ENCODE data around the gene DDX27. TPM values are rescaled to one million over a fixed set of nuclear protein-coding genes. Genes with fewer than 3 reads are reported as not detected.

Gene DDX27
- total and polyA plus RNA-seq, 2 of the 8 experiments (the other 6 are each of a cell fraction or from before 2014, with no cell fraction given) = 42.7 to 51.0 TPM

DNA sequence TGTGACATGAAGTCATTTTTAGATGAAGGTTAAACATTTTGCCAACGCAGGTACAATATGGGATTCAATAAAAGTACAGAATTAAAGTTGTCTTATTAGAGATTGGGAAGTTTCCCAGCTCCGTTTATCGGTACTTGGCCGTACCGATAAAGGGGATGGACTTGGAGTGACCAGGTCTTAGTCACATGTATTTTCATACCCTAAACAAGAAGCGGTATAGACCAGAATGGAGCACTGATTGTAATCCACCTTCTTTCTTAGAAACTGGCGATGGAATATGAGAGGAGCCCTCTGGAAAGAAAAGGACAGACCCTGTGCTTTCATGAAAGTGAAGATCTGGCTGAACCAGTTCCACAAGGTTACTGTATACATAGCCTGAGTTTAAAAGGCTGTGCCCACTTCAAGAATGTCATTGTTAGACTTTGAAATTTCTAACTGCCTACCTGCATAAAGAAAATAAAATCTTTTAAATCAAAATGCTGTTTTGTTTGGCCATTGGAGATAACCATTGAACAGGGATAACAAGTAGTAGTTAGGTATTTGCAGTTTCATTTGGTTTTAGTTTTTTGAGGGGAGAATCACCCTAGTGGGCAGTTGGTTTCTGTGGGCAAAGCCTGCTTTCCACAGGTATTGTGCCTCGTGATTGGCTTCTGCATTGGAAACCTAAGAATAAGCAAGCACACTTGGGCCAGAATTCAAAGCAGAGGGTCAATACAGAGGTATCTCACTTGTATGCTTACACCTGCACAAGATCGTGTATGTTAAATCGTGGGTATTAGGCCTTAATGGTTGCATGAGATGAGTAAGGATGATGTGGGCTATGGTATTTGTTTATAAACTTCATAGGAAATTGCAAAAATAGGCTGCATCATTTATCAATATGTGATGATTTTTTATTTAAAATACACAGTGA lies 69.8 kb downstream of the DDX27 start:
- Histone ChIP-seq H2BK120ac (replicated peaks; ENCODE audit: low read depth, low read length) (no peak overlapping the region), H4K5ac (ENCODE audit: insufficient read length, low read depth, low read length) (no peak overlapping the region), H2BK15ac (ENCODE audit: low read length) (no peak overlapping the region), H2BK20ac (ENCODE audit: low read length) (no peak overlapping the region), H2AK5ac (ENCODE audit: low read depth, low read length) (no peak overlapping the region), H2BK5ac (ENCODE audit: low read depth, low read length) (no peak overlapping the region), H3K14ac (ENCODE audit: insufficient read length) (no peak overlapping the region), H4K91ac (replicated peaks; ENCODE audit: insufficient read length, low read length) (no peak overlapping the region), H3K4ac (replicated peaks; ENCODE audit: insufficient read length, low read depth, low read length) (no peak overlapping the region), H3K18ac (ENCODE audit: extremely low read depth, low read length) (no peak overlapping the region), H3K23me2 (ENCODE audit: low read depth, low read length) (0 out of 2 replicates have a peak, but pooled peaks cover 2% of the 10 kb centered on the region), H3K9me3 (ENCODE audit: insufficient read depth in 2 of 2, low read depth in 1 of 2, low read length in 1 of 2) (no peaks in the 10 kb centered on the region), H3K4me3 (ENCODE audit: extremely low read depth in 1 of 4, insufficient read depth in 2 of 4, low read depth in 3 of 4, low read length in 4 of 4) (no peak overlapping the region), H2BK12ac (ENCODE audit: low read depth, low read length) (no peak overlapping the region), H3K4me1 (replicated peaks in 1 of 4; ENCODE audit: control insufficient read depth in 3 of 4, insufficient read depth in 4 of 4, low read length in 3 of 4) (peaks cover 2 to 15% (median 4%) of the 10 kb centered on the region in 4 experiments; a peak in 5 of 7 replicates), H4K20me1 (replicated peaks in 1 of 2; ENCODE audit: control insufficient read depth in 1 of 2, insufficient read depth in 2 of 2, low read length in 2 of 2) (peaks cover 25 to 30% of the 10 kb centered on the region in 2 experiments), H3K79me2 (ENCODE audit: control insufficient read depth in 1 of 2, insufficient read depth in 2 of 2, low read length in 2 of 2) (peaks cover 10 to 41% of the 10 kb centered on the region in 2 experiments), H3K27me3 (replicated peaks in 1 of 4; ENCODE audit: control insufficient read depth in 3 of 4, extremely low read depth in 1 of 4, insufficient read depth in 3 of 4, low read length in 3 of 4) (no peaks in the 10 kb centered on the region), H2AFZ (ENCODE audit: low read length) (no peak overlapping the region), H3K27ac (ENCODE audit: low read depth, low read length) (peak overlapping the region; percentile 50), H3K79me1 (ENCODE audit: low read depth, low read length) (no peaks in the 10 kb centered on the region; the same call in 1 of the 2 replicates), H3K36me3 (ENCODE audit: control insufficient read depth in 2 of 4, insufficient read depth in 4 of 4, low read length in 3 of 4) (peaks cover 44 to 75% (median 61%) of the 10 kb centered on the region in 4 experiments), H3K23ac (ENCODE audit: insufficient read length) (no peak overlapping the region), H3K56ac (replicated peaks; ENCODE audit: insufficient read length, low read depth, low read length) (no peak overlapping the region), H3K9ac (replicated peaks in 1 of 4; ENCODE audit: extremely low read depth in 1 of 4, low read depth in 3 of 4, low read length in 3 of 4) (no peak overlapping the region), H4K8ac (ENCODE audit: extremely low read depth, insufficient read depth, low read length) (no peak overlapping the region), H3K4me2 (ENCODE audit: insufficient read depth in 1 of 2, low read depth in 2 of 2, low read length in 2 of 2) (no peak overlapping the region)
- no peak for FAIRE-seq
- CTCF ChIA-PET (ENCODE audit: partially characterized antibody) = interaction anchor here (1.2 to 1.3 kb wide), 2 partner anchors 14 to 31 kb away, joined by 3 to 8 read pairs; no protein-coding TSS in a partner anchor
- DNase-seq (ENCODE audit: low read depth in 1 of 2, low spot score in 2 of 2) = no peak
- POLR2A ChIA-PET (ENCODE audit: partially characterized antibody) = interaction anchor here (0.6 to 18.5 kb wide), 12 partner anchors 9 to 1057 kb away, joined by 3 to 1132 read pairs (median 4); partner anchors contain the start of gene ZNFX1
- 92% methylated on average over 10 of the region's 10 CpGs; no CpG with 5 or more reads in 1 of the 2 experiments for WGBS, 2 experiments (ENCODE audit: extremely low coverage in 1 of 2, insufficient coverage in 1 of 2, insufficient read length in 1 of 2, insufficient replicate concordance in 2 of 2, low coverage in 1 of 2, low lambda C conversion rate in 2 of 2, missing lambda C conversion rate in 1 of 2)
- TF ChIP-seq EZH2 (IDR thresholded peaks at IDR 0.05; ENCODE audit: low read depth, low read length, severe bottlenecking) = no peak
- peak; percentile 10; the same call in 1 of the 2 replicates for TF ChIP-seq SP4 (IDR thresholded peaks at IDR 0.05; ENCODE audit: low read length)
- TF ChIP-seq TAF7 (optimal IDR thresholded peaks at IDR 0.05; ENCODE audit: borderline replicate concordance, low read depth, low read length) = peak; percentile 73
- no peak for TF ChIP-seq EP300 (IDR thresholded peaks at IDR 0.05; ENCODE audit: borderline replicate concordance in 1 of 2, low read depth in 2 of 2, low read length in 2 of 2)
- TF ChIP-seq, protein P1, sequence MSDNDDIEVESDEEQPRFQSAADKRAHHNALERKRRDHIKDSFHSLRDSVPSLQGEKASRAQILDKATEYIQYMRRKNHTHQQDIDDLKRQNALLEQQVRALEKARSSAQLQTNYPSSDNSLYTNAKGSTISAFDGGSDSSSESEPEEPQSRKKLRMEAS (IDR thresholded peaks at IDR 0.05) = no peak
- peak; percentile 97 for TF ChIP-seq POLR2AphosphoS5 (IDR thresholded peaks at IDR 0.05; ENCODE audit: low read depth, low read length)
- TF ChIP-seq CHD2 (IDR thresholded peaks at IDR 0.05; ENCODE audit: low read length) = no peak
- TF ChIP-seq HDAC6 (IDR thresholded peaks at IDR 0.05; ENCODE audit: low read depth, low read length) = no peak
- TF ChIP-seq RFX5 (IDR thresholded peaks at IDR 0.05; ENCODE audit: borderline replicate concordance, low read depth, low read length) = no peak
- no peak for TF ChIP-seq ZNF274 (IDR thresholded peaks at IDR 0.05; ENCODE audit: borderline replicate concordance, extremely low read depth, low read length)
- TF ChIP-seq SIN3A (conservative IDR thresholded peaks at IDR 0.05 in 1 of 2, IDR thresholded peaks at IDR 0.05 in 1 of 2; ENCODE audit: low read depth in 1 of 2, low read length in 2 of 2) = no peak

Data from H1 (cell line).